Ovary (tissue), 9 donors: ENCODE measurements around the gene C1orf198. TPM values are rescaled to one million over a fixed set of nuclear protein-coding genes. Genes with fewer than 3 reads are reported as not detected.

Source experiments
- DNase-seq, 5 donors: peaks; one replicate each; pipeline ENCODE4 v3.0.0-alpha.2; 2019 to 2020
- H3K27ac ChIP-seq, 2 donors: fragments of 200-600 bp; one replicate each; pipeline versions ENCODE4 v1.5.1 to v1.8.0; 2019 to 2022
- H3K27me3 ChIP-seq: fragments of 200-600 bp; one replicate; pipeline ENCODE4 v1.8.0; 2022
- H3K36me3 ChIP-seq: fragments of 200-600 bp; sonication (generic); one replicate; pipeline ENCODE4 v1.5.1; 2019
- H3K4me1 ChIP-seq: one replicate; pipeline ENCODE4 v1.8.1; 2013; ENCODE audit warnings: mild to moderate bottlenecking, moderate library complexity; ENCODE audit not compliant: insufficient read depth
- H3K4me3 ChIP-seq: fragments of 200-600 bp; sonication (generic); one replicate; pipeline ENCODE4 v1.5.1; 2017
- H3K9me3 ChIP-seq, 2 donors: fragments of 200-600 bp in 1 of 2; sonication (generic) in 1 of 2; one replicate each; pipeline versions ENCODE4 v1.5.1 to v1.8.1; 2013 to 2019; ENCODE audit warnings: mild to moderate bottlenecking in 1 of 2, moderate library complexity in 1 of 2
- CTCF ChIP-seq, 3 donors: fragments of 450-650 bp in 2 of 3; fragments of 200-600 bp in 1 of 3; IDR thresholded peaks; one replicate each; pipeline versions ENCODE4 v1.5.1 to v1.8.0; 2016 to 2022; ENCODE audit warnings: antibody characterized with exemption in 3 of 3, mild to moderate bottlenecking in 1 of 3
- EP300 ChIP-seq: sonication (generic); formaldehyde crosslinking; IDR thresholded peaks from one replicate; pipeline ENCODE4 v1.6.1; 2017; ENCODE audit warnings: antibody characterized with exemption
- POLR2A ChIP-seq: fragments of 450-650 bp; IDR thresholded peaks from one replicate; pipeline ENCODE4 v1.6.1; 2017; ENCODE audit warnings: antibody characterized with exemption, mild to moderate bottlenecking, moderate library complexity
- WGBS, 3 donors: extraction: QIAGEN DNeasy Blood & Tissue Kit in 1 of 3; methylation state at CpG; one replicate each; pipeline versions ENCODE4 v1.1.5 to v1.1.7; 2013 to 2017; 5-methylcytosine and 5-hydroxymethylcytosine counted together
- intact Hi-C, 4 donors: fragments of 100-400 bp; cut with DNase I; formaldehyde crosslinking; loops; one replicate each; pipeline versions ENCODE4 v1.11.0 to v1.15.1; 2022 to 2023
- polyA plus RNA-seq, 2 donors: library from polyadenylated mRNA; stranded (reverse); fragments of 200-250 nt in 1 of 2; fragments of 350-450 nt in 1 of 2; fragmentation: Illumina TruSeq in 1 of 2; extraction: RNeasy Lipid Tissue Mini Kit (QIAGEN cat#74804) in 1 of 2; gene quantifications; one replicate each; pipeline ENCODE4 v1.2.3, GENCODE V29; 2013 to 2014
- total RNA-seq, 7 donors: library from RNA; depleted of rRNA in 2 of 7; stranded (reverse); fragments of >200 nt in 2 of 7; fragmentation: NEBNext Ultra II Directional in 3 of 7; extraction: Animal tissue kit (Norgen Biotek cat#: 25700) in 3 of 7; gene quantifications; one replicate each; pipeline versions ENCODE4 v1.1.0 to v1.2.4, GENCODE V29; 2016 to 2023
- donor health status: DM: no; HTN: no; CAD: no; lungs with moderate emphysema.
- donor health status: DM: no; HTN: no; CAD: no.
- donor health status: Bipolar disorder and iron deficiency.
- donor health status: DM: yes; HTN: yes; CAD: no.
- donor health status: DM: no; HTN: no; CAD: no.
- donor health status: DM: yes; HTN: yes; CAD: no.

Gene C1orf198
- total and polyA plus RNA-seq, 9 donors: 34.0 to 60.8 (median 43.4) TPM

- intact Hi-C loops: no loop called here
- H3K36me3 ChIP-seq: no peaks in the 10 kb centered on the region
- TF ChIP-seq EP300: no peak
- TF ChIP-seq POLR2A: no peak
- TF ChIP-seq CTCF (IDR thresholded peaks at IDR 0.05): no peak
- no peaks in the 10 kb centered on the region for H3K27me3 ChIP-seq
- H3K9me3 ChIP-seq: no peaks in the 10 kb centered on the region
- DNase-seq: no peak
- H3K4me1 ChIP-seq: peaks cover 9% of the 10 kb centered on the region
- 97 to 99% (median 98%) methylated on average over 4 of the region's 4 CpGs for WGBS, 3 donors
- no peak overlapping the region for H3K4me3 ChIP-seq
- H3K27ac ChIP-seq: no peak overlapping the region
Measured at GRCh38 chr1:230870916-230871315, 2.6 kb upstream of the C1orf198 start.

GRCh38 chr1:230869500-230869899, 1.2 kb upstream of the C1orf198 start:
- Histone ChIP-seq H3K27me3 (no peaks in the 10 kb centered on the region), H3K4me1 (peaks cover 16% of the 10 kb centered on the region), H3K9me3 (no peaks in the 10 kb centered on the region), H3K36me3 (no peaks in the 10 kb centered on the region), H3K4me3 (peak overlapping the region; percentile 90), H3K27ac (peak overlapping the region in 1 of 2 donors; percentile 47)
- intact Hi-C loops: loop anchor here in 1 of 4 donors (10.0 kb wide), 1 partner anchor 65 kb away; no protein-coding TSS in a partner anchor
- WGBS, 3 donors: 17 to 31% (median 20%) methylated on average over 4 of the region's 4 CpGs
- DNase-seq: no peak
- TF ChIP-seq EP300: no peak
- no peak for TF ChIP-seq CTCF (IDR thresholded peaks at IDR 0.05)
- TF ChIP-seq POLR2A: no peak

- TF ChIP-seq CTCF (IDR thresholded peaks at IDR 0.05) (no peak), EP300 (no peak), POLR2A (no peak)
- Histone ChIP-seq H3K27me3 (no peaks in the 10 kb centered on the region), H3K9me3 (no peaks in the 10 kb centered on the region), H3K4me1 (peaks cover 22% of the 10 kb centered on the region), H3K27ac (peak overlapping the region; percentile 47 to 54), H3K4me3 (peak overlapping the region; percentile 90), H3K36me3 (no peaks in the 10 kb centered on the region)
- intact Hi-C loops: loop anchor here in 1 of 4 donors (10.0 kb wide), 1 partner anchor 64 kb away; no protein-coding TSS in a partner anchor
- 2 to 3% (median 3%) methylated on average over 30 to 40 of the region's 40 CpGs for WGBS, 3 donors
- DNase-seq: peak in 3 of 5 donors; percentile 19 to 58 (median 48)
Measured at GRCh38 chr1:230868736-230869385, 540 bp upstream of the C1orf198 start.

GRCh38 chr1:230867101-230867902, 1.0 kb downstream of the C1orf198 start:
- WGBS, 3 donors: 2 to 4% (median 2%) methylated on average over 17 of the region's 17 CpGs
- DNase-seq: no peak
- Histone ChIP-seq H3K4me1 (peaks cover 29% of the 10 kb centered on the region), H3K27ac (peak overlapping the region; percentile 54 to 69), H3K9me3 (no peaks in the 10 kb centered on the region), H3K36me3 (no peaks in the 10 kb centered on the region), H3K27me3 (no peaks in the 10 kb centered on the region), H3K4me3 (peak overlapping the region; percentile 90)
- TF ChIP-seq EP300: no peak
- intact Hi-C loops: loop anchor here in 1 of 4 donors (10.0 kb wide), 1 partner anchor 63 kb away; no protein-coding TSS in a partner anchor
